K562 (cell line): ENCODE data around the gene CAPZB. TPM values are rescaled to one million over a fixed set of nuclear protein-coding genes. Genes with fewer than 3 reads are reported as not detected.
A peak's percentile ranks its signal among the peaks of the same experiment; 100 is the strongest.

Source experiments
- DACH1 ChIP-seq: fragments of 450-650 bp; IDR thresholded peaks from 2 replicates; pipeline ENCODE4 v1.6.1; 2018; ENCODE audit not compliant: partially characterized antibody
- HMG20A ChIP-seq: fragments of 450-650 bp; formaldehyde crosslinking; conservative IDR thresholded peaks from 2 replicates; pipeline ENCODE4 v1.4.0; 2020; ENCODE audit warnings: mild to moderate bottlenecking, mixed read lengths
- KDM1A ChIP-seq, 2 experiments: fragments of 450-650 bp; IDR thresholded peaks; 2 replicates each; pipeline ENCODE4 v1.6.1; 2016; ENCODE audit warnings: mild to moderate bottlenecking in 2 of 2
- MGA ChIP-seq: fragments of 450-650 bp; IDR thresholded peaks from 2 replicates; pipeline ENCODE4 v1.6.1; 2016; ENCODE audit warnings: mild to moderate bottlenecking, moderate library complexity
- RAD21 ChIP-seq, 2 experiments: fragments of 250-450 bp in 1 of 2; fragments of 450-650 bp in 1 of 2; sonication (Bioruptor Pico) in 1 of 2; formaldehyde crosslinking in 1 of 2; IDR thresholded peaks in 1 of 2; conservative IDR thresholded peaks in 1 of 2; 2 replicates each; pipeline versions ENCODE4 v1.4.0 to v1.8.0; 2020 to 2022; ENCODE audit warnings: mild to moderate bottlenecking in 2 of 2, moderate library complexity in 1 of 2
- RCOR1 ChIP-seq, 2 experiments: IDR thresholded peaks; 2 replicates each; pipeline ENCODE4 v1.6.1; 2012; ENCODE audit warnings: low read depth in 2 of 2, low read length in 2 of 2, borderline replicate concordance in 1 of 2, improper control_type of control experiment in 1 of 2
- RNF219 ChIP-seq: fragments of 250-450 bp; sonication (Bioruptor Pico); IDR thresholded peaks from 2 replicates; pipeline ENCODE4 v1.5.0; 2022; ENCODE audit warnings: mild to moderate bottlenecking
- STAT6 ChIP-seq: sonication (generic); formaldehyde crosslinking; IDR thresholded peaks from 2 replicates; pipeline ENCODE4 v1.8.1; 2023; ENCODE audit warnings: mild to moderate bottlenecking, missing genetic modification reagents
- polyA plus RNA-seq, 8 experiments: library from polyadenylated mRNA; depleted of rRNA in 4 of 8; stranded (reverse) in 5 of 8; unstranded in 3 of 8; fragments of >200 nt; fragmentation: Nextera tagmentation in 2 of 8; fragmentation: Illumina TruSeq in 1 of 8; extraction: Ambion mirVana in 2 of 8; extraction: Trizol in 1 of 8; gene quantifications; 2 replicates each; pipeline versions ENCODE4 v1.2.1 to v1.2.3, GENCODE V29; 2011 to 2014; ENCODE audit warnings: inconsistent platforms in 1 of 8, missing spikeins in 1 of 8
- total RNA-seq, 7 experiments: library from RNA; depleted of rRNA in 6 of 7; stranded (reverse); fragments of >200 nt in 6 of 7; fragmentation: Illumina TruSeq in 2 of 7; extraction: Trizol in 2 of 7; gene quantifications; 2 replicates each; pipeline versions ENCODE4 v1.2.1 to v1.2.3, GENCODE V29; 2011 to 2021; ENCODE audit warnings: low replicate concordance in 1 of 7
- TF ChIP-seq, protein P1 (sequence below): sonication (generic); formaldehyde crosslinking; IDR thresholded peaks from 2 replicates; pipeline ENCODE4 v1.5.0; 2020; ENCODE audit warnings: missing genetic modification reagents

CAPZB gene
- total and polyA plus RNA-seq, 9 of the 15 experiments (the other 6 are each of a cell fraction or from before 2014, with no cell fraction given): 57.6 to 297 (median 125) TPM

GRCh38 chr1:19300211-19300610 is 185.1 kb downstream of the CAPZB start (continued):
- TF ChIP-seq, protein P1, sequence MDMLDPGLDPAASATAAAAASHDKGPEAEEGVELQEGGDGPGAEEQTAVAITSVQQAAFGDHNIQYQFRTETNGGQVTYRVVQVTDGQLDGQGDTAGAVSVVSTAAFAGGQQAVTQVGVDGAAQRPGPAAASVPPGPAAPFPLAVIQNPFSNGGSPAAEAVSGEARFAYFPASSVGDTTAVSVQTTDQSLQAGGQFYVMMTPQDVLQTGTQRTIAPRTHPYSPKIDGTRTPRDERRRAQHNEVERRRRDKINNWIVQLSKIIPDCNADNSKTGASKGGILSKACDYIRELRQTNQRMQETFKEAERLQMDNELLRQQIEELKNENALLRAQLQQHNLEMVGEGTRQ (CRISPR knock-in tag): peak; percentile 87
- TF ChIP-seq HMG20A (CRISPR knock-in tag) (no peak), RNF219 (CRISPR knock-in tag) (no peak), MGA (peak; percentile 93), RAD21 (CRISPR knock-in tag; conservative IDR thresholded peaks at IDR 0.05 in 1 of 2, IDR thresholded peaks at IDR 0.05 in 1 of 2) (0 out of 4 replicates have a peak, but pooled peaks of 1 of the 2 experiments have one; percentile 3), RCOR1 (IDR thresholded peaks at IDR 0.05; ENCODE audit: borderline replicate concordance in 1 of 2, low read depth in 2 of 2, low read length in 2 of 2) (0 out of 4 replicates have a peak, but pooled peaks of 1 of the 2 experiments have one; percentile 31), DACH1 (peak; percentile 75), STAT6 (no peak), KDM1A (IDR thresholded peaks at IDR 0.05) (no peak)
